Activated naive CD4-positive, alpha-beta T cell treated with anti-CD3 and anti-CD28 coated beads for 36 hours (primary cell): ENCODE results near the gene ABL1. TPM values are rescaled to one million over a fixed set of nuclear protein-coding genes. Genes with fewer than 3 reads are reported as not detected.

Source experiments
- CTCF ChIA-PET: fragments of 350-600 bp; sonication (Branson Sonifier 250); formaldehyde crosslinking; loops from one replicate; lab custom pipeline; 2021; ENCODE audit warnings: antibody characterized with exemption; lab: Charles Lee
- DNase-seq: peaks from one replicate; pipeline ENCODE4 v3.0.0-alpha.2; 2020
- H3K27ac Mint-ChIP-seq: one replicate; pipeline ENCODE4 v1.8.0; 2021; ENCODE audit warnings: mild to moderate bottlenecking, mixed read lengths
- H3K27me3 Mint-ChIP-seq: one replicate; pipeline ENCODE4 v1.8.0; 2021; ENCODE audit warnings: low read depth, mixed read lengths
- H3K36me3 Mint-ChIP-seq: one replicate; pipeline ENCODE4 v1.8.0; 2021; ENCODE audit warnings: low read depth, mixed read lengths
- H3K4me1 Mint-ChIP-seq: one replicate; pipeline ENCODE4 v1.8.0; 2021; ENCODE audit warnings: low read depth, mixed read lengths
- H3K4me3 Mint-ChIP-seq: one replicate; pipeline ENCODE4 v1.8.0; 2021; ENCODE audit warnings: mild to moderate bottlenecking, moderate library complexity, mixed read lengths
- H3K9me3 Mint-ChIP-seq: one replicate; pipeline ENCODE4 v1.8.0; 2021; ENCODE audit warnings: mixed read lengths
- intact Hi-C: fragments of 100-400 bp; cut with micrococcal nuclease; formaldehyde crosslinking; loops from one replicate; pipeline ENCODE4 v1.15.1; 2023
- total RNA-seq, 2 experiments: library from RNA; stranded (reverse); gene quantifications; one replicate each; pipeline ENCODE4 v1.2.3, GENCODE V29; 2021

Gene ABL1
- total RNA-seq, 2 experiments from 2014 or later = 25.7 to 26.1 TPM

GRCh38 chr9:130923611-130924447 lies 88.8 kb downstream of the ABL1 start:
- Mint-ChIP-seq H3K4me3 (no peak overlapping the region), H3K9me3 (no peaks in the 10 kb centered on the region), H3K4me1 (no peaks in the 10 kb centered on the region), H3K27ac (no peak overlapping the region), H3K36me3 (no peaks in the 10 kb centered on the region), H3K27me3 (peaks cover 6% of the 10 kb centered on the region)
- no peak for DNase-seq
- intact Hi-C loops = no loop called here
- CTCF ChIA-PET = no interaction called here

GRCh38 chr9:130924448-130924788 lies 89.4 kb downstream of the ABL1 start:
- intact Hi-C loops = no loop called here
- no peaks in the 10 kb centered on the region for H3K36me3 Mint-ChIP-seq
- peaks cover 6% of the 10 kb centered on the region for H3K27me3 Mint-ChIP-seq
- H3K9me3 Mint-ChIP-seq = no peaks in the 10 kb centered on the region
- H3K27ac Mint-ChIP-seq = no peak overlapping the region
- no peak for DNase-seq
- CTCF ChIA-PET = no interaction called here
- H3K4me3 Mint-ChIP-seq = no peak overlapping the region
- H3K4me1 Mint-ChIP-seq = no peaks in the 10 kb centered on the region

- DNase-seq = no peak
- intact Hi-C loops = no loop called here
- Mint-ChIP-seq H3K27ac (no peak overlapping the region), H3K36me3 (no peaks in the 10 kb centered on the region), H3K4me1 (no peaks in the 10 kb centered on the region), H3K27me3 (peaks cover 7% of the 10 kb centered on the region), H3K9me3 (no peaks in the 10 kb centered on the region), H3K4me3 (no peak overlapping the region)
- CTCF ChIA-PET = no interaction called here
Measured at GRCh38 chr9:130925050-130925678, 90.1 kb downstream of the ABL1 start.

- no peak overlapping the region for H3K27ac Mint-ChIP-seq
- intact Hi-C loops = no loop called here
- H3K4me3 Mint-ChIP-seq = no peak overlapping the region
- peaks cover 15% of the 10 kb centered on the region for H3K27me3 Mint-ChIP-seq
- H3K36me3 Mint-ChIP-seq = no peaks in the 10 kb centered on the region
- no peak for DNase-seq
- H3K4me1 Mint-ChIP-seq = no peaks in the 10 kb centered on the region
- H3K9me3 Mint-ChIP-seq = no peaks in the 10 kb centered on the region
- CTCF ChIA-PET = interaction anchor here (0.6 kb wide), 1 partner anchor 1362 kb away, joined by 3 read pairs; no protein-coding TSS in a partner anchor
Measured at GRCh38 chr9:130927338-130927737, 92.3 kb downstream of the ABL1 start.

GRCh38 chr9:130927995-130928900 lies 93.2 kb downstream of the ABL1 start:
- no peak for DNase-seq
- H3K36me3 Mint-ChIP-seq = no peaks in the 10 kb centered on the region
- no peak overlapping the region for H3K27ac Mint-ChIP-seq
- no peaks in the 10 kb centered on the region for H3K4me1 Mint-ChIP-seq
- H3K4me3 Mint-ChIP-seq = no peak overlapping the region
- intact Hi-C loops = no loop called here
- no peaks in the 10 kb centered on the region for H3K9me3 Mint-ChIP-seq
- H3K27me3 Mint-ChIP-seq = peaks cover 17% of the 10 kb centered on the region
- CTCF ChIA-PET = interaction anchor here (0.7 kb wide), 1 partner anchor 14 kb away, joined by 3 read pairs; no protein-coding TSS in a partner anchor

- Mint-ChIP-seq H3K4me3 (no peak overlapping the region), H3K27ac (no peak overlapping the region), H3K4me1 (no peaks in the 10 kb centered on the region), H3K27me3 (peaks cover 19% of the 10 kb centered on the region), H3K36me3 (no peaks in the 10 kb centered on the region), H3K9me3 (no peaks in the 10 kb centered on the region)
- intact Hi-C loops = no loop called here
- no peak for DNase-seq
- CTCF ChIA-PET = no interaction called here
Measured at GRCh38 chr9:130929571-130930038, 94.6 kb downstream of the ABL1 start.

- Mint-ChIP-seq H3K27me3 (peaks cover 26% of the 10 kb centered on the region), H3K4me1 (no peaks in the 10 kb centered on the region), H3K9me3 (no peaks in the 10 kb centered on the region), H3K36me3 (no peaks in the 10 kb centered on the region), H3K27ac (no peak overlapping the region), H3K4me3 (no peak overlapping the region)
- intact Hi-C loops = no loop called here
- CTCF ChIA-PET = no interaction called here
- DNase-seq = no peak
Measured at GRCh38 chr9:130930132-130930803, 95.2 kb downstream of the ABL1 start.

- no peak overlapping the region for H3K4me3 Mint-ChIP-seq
- H3K4me1 Mint-ChIP-seq = no peaks in the 10 kb centered on the region
- no peaks in the 10 kb centered on the region for H3K9me3 Mint-ChIP-seq
- no peaks in the 10 kb centered on the region for H3K36me3 Mint-ChIP-seq
- intact Hi-C loops = no loop called here
- H3K27ac Mint-ChIP-seq = no peak overlapping the region
- CTCF ChIA-PET = no interaction called here
- no peak for DNase-seq
- H3K27me3 Mint-ChIP-seq = peaks cover 27% of the 10 kb centered on the region
Measured at GRCh38 chr9:130930804-130931349, 95.8 kb downstream of the ABL1 start.

- peaks cover 33% of the 10 kb centered on the region for H3K27me3 Mint-ChIP-seq
- no peaks in the 10 kb centered on the region for H3K4me1 Mint-ChIP-seq
- no peak overlapping the region for H3K4me3 Mint-ChIP-seq
- no peak for DNase-seq
- H3K36me3 Mint-ChIP-seq = no peaks in the 10 kb centered on the region
- intact Hi-C loops = no loop called here
- no peaks in the 10 kb centered on the region for H3K9me3 Mint-ChIP-seq
- CTCF ChIA-PET = no interaction called here
- H3K27ac Mint-ChIP-seq = no peak overlapping the region
Measured at GRCh38 chr9:130931508-130932254, 96.6 kb downstream of the ABL1 start.

GRCh38 chr9:130932255-130933079 lies 97.4 kb downstream of the ABL1 start:
- H3K27ac Mint-ChIP-seq = no peak overlapping the region
- H3K4me1 Mint-ChIP-seq = no peaks in the 10 kb centered on the region
- H3K9me3 Mint-ChIP-seq = no peaks in the 10 kb centered on the region
- no peak for DNase-seq
- intact Hi-C loops = no loop called here
- CTCF ChIA-PET = interaction anchor here (1.2 kb wide), 1 partner anchor 66 kb away, joined by 3 read pairs; no protein-coding TSS in a partner anchor
- no peak overlapping the region for H3K4me3 Mint-ChIP-seq
- H3K36me3 Mint-ChIP-seq = no peaks in the 10 kb centered on the region
- H3K27me3 Mint-ChIP-seq = peaks cover 40% of the 10 kb centered on the region
